C4-2B (cell line): Measurements from ENCODE around the gene CUL2.

ENCODE experiments used
- ZFX ChIP-seq: fragments of 450-650 bp; IDR thresholded peaks from 2 replicates; pipeline ENCODE4 v1.6.1; 2017
- TF ChIP-seq, protein P1 (sequence below): fragments of 450-650 bp; conservative IDR thresholded peaks from 2 replicates; pipeline ENCODE4 v1.5.1; 2017; ENCODE audit warnings: mild to moderate bottlenecking

DNA sequence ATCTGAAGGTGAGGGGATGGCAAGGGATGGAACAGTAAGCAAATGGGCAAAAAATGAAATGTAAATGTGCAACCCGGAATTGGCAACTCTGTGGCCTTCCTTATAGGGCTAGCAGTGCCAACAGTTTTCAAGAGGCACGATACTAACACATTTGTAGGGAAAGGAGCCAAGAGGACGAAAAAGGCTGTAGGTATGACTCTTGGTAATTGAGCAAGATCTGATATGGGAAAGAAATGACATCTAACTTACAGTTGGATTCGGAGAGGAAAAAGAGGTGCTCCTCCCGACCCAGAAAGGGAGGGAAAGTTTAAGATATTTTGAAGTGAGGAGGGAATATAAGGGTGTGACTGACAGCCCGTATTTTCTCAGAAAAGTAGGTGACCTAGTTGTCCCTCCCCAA is 34.4 kb upstream of the CUL2 start:
- TF ChIP-seq, protein P1, sequence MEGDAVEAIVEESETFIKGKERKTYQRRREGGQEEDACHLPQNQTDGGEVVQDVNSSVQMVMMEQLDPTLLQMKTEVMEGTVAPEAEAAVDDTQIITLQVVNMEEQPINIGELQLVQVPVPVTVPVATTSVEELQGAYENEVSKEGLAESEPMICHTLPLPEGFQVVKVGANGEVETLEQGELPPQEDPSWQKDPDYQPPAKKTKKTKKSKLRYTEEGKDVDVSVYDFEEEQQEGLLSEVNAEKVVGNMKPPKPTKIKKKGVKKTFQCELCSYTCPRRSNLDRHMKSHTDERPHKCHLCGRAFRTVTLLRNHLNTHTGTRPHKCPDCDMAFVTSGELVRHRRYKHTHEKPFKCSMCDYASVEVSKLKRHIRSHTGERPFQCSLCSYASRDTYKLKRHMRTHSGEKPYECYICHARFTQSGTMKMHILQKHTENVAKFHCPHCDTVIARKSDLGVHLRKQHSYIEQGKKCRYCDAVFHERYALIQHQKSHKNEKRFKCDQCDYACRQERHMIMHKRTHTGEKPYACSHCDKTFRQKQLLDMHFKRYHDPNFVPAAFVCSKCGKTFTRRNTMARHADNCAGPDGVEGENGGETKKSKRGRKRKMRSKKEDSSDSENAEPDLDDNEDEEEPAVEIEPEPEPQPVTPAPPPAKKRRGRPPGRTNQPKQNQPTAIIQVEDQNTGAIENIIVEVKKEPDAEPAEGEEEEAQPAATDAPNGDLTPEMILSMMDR = no peak
- no peak for TF ChIP-seq ZFX
